EH (cell line): Measurements from ENCODE around the gene ZNF467.
A peak's percentile ranks its signal among the peaks of the same experiment; 100 is the strongest.

Source experiments
- DNase-seq: peaks from one replicate; pipeline ENCODE4 v3.0.0-alpha.2; 2015; ENCODE audit warnings: low read depth

Gene ZNF467

GRCh38 chr7:149770728-149771636 is 2.4 kb downstream of the ZNF467 start:
- DNase-seq: no peak

GRCh38 chr7:149769915-149770314 is 3.5 kb downstream of the ZNF467 start:
- no peak for DNase-seq

GRCh38 chr7:149768931-149769330 is 4.5 kb downstream of the ZNF467 start:
- no peak for DNase-seq

GRCh38 chr7:149767068-149767467 is 6.3 kb downstream of the ZNF467 start:
- no peak for DNase-seq

- no peak for DNase-seq
Measured at GRCh38 chr7:149766135-149766675, 7.2 kb downstream of the ZNF467 start.

- DNase-seq: no peak
Measured at GRCh38 chr7:149765399-149766121, 7.8 kb downstream of the ZNF467 start.

- DNase-seq: no peak
Measured at GRCh38 chr7:149764481-149765398, 8.6 kb downstream of the ZNF467 start.

GRCh38 chr7:149763563-149764240 is 9.7 kb downstream of the ZNF467 start:
- DNase-seq: no peak

GRCh38 chr7:149762610-149763009 is 10.8 kb downstream of the ZNF467 start:
- DNase-seq: no peak

GRCh38 chr7:149762089-149762488 is 11.3 kb downstream of the ZNF467 start:
- no peak for DNase-seq

GRCh38 chr7:149761307-149761706 is 12.1 kb downstream of the ZNF467 start:
- no peak for DNase-seq

- DNase-seq: no peak
Measured at GRCh38 chr7:149760538-149760937, 12.8 kb downstream of the ZNF467 start.

GRCh38 chr7:149759093-149759860 is 14.1 kb downstream of the ZNF467 start:
- no peak for DNase-seq

- peak; percentile 44 for DNase-seq
Measured at GRCh38 chr7:149753375-149754233, 19.8 kb downstream of the ZNF467 start.

GRCh38 chr7:149752646-149753045 is 20.7 kb downstream of the ZNF467 start:
- DNase-seq: no peak

- DNase-seq: no peak
Measured at GRCh38 chr7:149751043-149751775, 22.2 kb downstream of the ZNF467 start.

- DNase-seq: no peak
Measured at GRCh38 chr7:149750122-149750845, 23.1 kb downstream of the ZNF467 start.
